Sigmoid colon (tissue), 7 donors: ENCODE measurements around the gene LFNG. TPM values are rescaled to one million over a fixed set of nuclear protein-coding genes. Genes with fewer than 3 reads are reported as not detected.

ENCODE experiments used
- DNase-seq: peaks from one replicate; pipeline ENCODE4 v3.0.0-alpha.2; 2019
- H3K27ac ChIP-seq, 4 donors: fragments of 200-600 bp; sonication (generic); one replicate each; pipeline ENCODE4 v1.5.1; 2016 to 2019; ENCODE audit warnings: mild to moderate bottlenecking in 1 of 4
- H3K27me3 ChIP-seq, 3 donors: fragments of 200-600 bp; sonication (generic); one replicate each; pipeline ENCODE4 v1.5.1; 2019; ENCODE audit warnings: mild to moderate bottlenecking in 1 of 3
- H3K36me3 ChIP-seq, 4 donors: fragments of 200-600 bp; sonication (generic); one replicate each; pipeline ENCODE4 v1.5.1; 2016 to 2019
- H3K4me1 ChIP-seq, 4 donors: fragments of 200-600 bp; sonication (generic); one replicate each; pipeline ENCODE4 v1.5.1; 2017 to 2019
- H3K4me3 ChIP-seq, 4 donors: fragments of 200-600 bp; sonication (generic); one replicate each; pipeline ENCODE4 v1.5.1; 2017 to 2019; ENCODE audit warnings: mild to moderate bottlenecking in 2 of 4, moderate library complexity in 1 of 4
- H3K9me3 ChIP-seq, 4 donors: fragments of 200-600 bp in 3 of 4; sonication (generic) in 3 of 4; one replicate each; pipeline versions ENCODE4 v1.5.1 to v1.6.1; 2013 to 2019
- CTCF ChIP-seq, 4 experiments: fragments of 450-650 bp in 3 of 4; fragments of 200-600 bp in 1 of 4; IDR thresholded peaks; one replicate each; pipeline ENCODE4 v1.5.1; 2016 to 2019; ENCODE audit warnings: antibody characterized with exemption in 4 of 4, mild to moderate bottlenecking in 3 of 4, moderate library complexity in 2 of 4
- EP300 ChIP-seq, 4 donors: sonication (generic); formaldehyde crosslinking; IDR thresholded peaks; one replicate each; pipeline ENCODE4 v1.6.1; 2017; ENCODE audit warnings: antibody characterized with exemption in 4 of 4
- POLR2A ChIP-seq, 2 donors: fragments of 450-650 bp; IDR thresholded peaks; one replicate each; pipeline ENCODE4 v1.6.1; 2016; ENCODE audit warnings: antibody characterized with exemption in 2 of 2, mild to moderate bottlenecking in 2 of 2, moderate library complexity in 2 of 2
- POLR2AphosphoS5 ChIP-seq, 4 donors: sonication (generic); formaldehyde crosslinking; IDR thresholded peaks; one replicate each; pipeline ENCODE4 v1.6.1; 2017; ENCODE audit warnings: antibody characterized with exemption in 4 of 4
- WGBS, 2 donors: extraction: QIAGEN DNeasy Blood & Tissue Kit; methylation state at CpG; one replicate each; pipeline ENCODE4 v1.1.7; 2013; 5-methylcytosine and 5-hydroxymethylcytosine counted together
- intact Hi-C: fragments of 100-400 bp; cut with DNase I; formaldehyde crosslinking; loops from one replicate; pipeline ENCODE4 v1.15.1; 2023
- polyA plus RNA-seq, 3 donors: library from polyadenylated mRNA; stranded (reverse); fragments of 200-250 nt; gene quantifications; one replicate each; pipeline ENCODE4 v1.2.3, GENCODE V29; 2013
- total RNA-seq, 4 donors: library from RNA; depleted of rRNA; stranded (reverse); fragments of >200 nt; gene quantifications; one replicate each; pipeline ENCODE4 v1.1.0, GENCODE V29; 2016
- donor health status: healthy with polysubstance abuse.
- donor health status: Bipolar disorder and iron deficiency.
- donor health status: healthy.

LFNG gene
- total and polyA plus RNA-seq, 7 donors: 1.8 to 34.5 (median 5.8) TPM

DNA sequence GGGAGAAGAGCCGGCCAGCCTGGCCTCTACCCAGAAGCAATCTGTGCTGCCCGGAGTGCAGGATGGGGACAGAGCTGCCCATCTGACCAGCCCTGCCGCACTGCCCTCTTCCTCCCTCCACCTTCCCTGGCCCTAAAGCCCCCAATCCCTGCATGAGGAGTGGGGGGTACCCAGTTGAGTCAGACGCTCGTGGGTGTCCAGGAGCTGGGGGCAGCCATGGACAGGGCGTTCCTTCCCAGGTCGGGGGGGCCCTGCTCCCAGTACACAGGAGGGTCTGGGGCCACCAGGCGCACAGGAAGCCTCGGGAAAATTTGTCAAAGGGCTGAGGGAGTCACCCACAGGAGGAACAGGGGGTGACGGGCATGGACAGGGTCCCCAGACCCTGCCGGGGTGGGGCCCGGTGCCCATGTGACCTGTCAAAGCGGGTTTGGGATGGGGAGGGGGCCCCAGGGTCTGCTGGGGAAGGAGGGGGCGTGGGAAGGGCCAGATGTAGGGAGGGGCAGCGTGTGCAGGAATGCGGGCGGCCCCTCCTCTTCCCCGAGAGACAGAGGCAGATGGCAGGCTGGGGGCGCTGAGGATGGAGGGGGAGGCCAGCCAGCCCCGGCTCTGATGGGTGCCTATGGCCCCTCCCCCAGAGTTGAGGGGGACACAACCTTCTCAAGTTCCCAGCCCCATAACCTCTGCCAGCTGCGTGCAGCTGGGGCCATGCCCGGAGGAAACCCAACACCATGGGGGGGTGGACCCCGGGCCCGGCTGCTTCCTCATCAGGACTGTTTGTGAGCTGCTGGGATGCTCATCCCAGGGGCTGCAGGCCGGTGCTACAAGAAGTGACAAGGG, 21.9 kb upstream of the LFNG start:
- no peaks in the 10 kb centered on the region for H3K36me3 ChIP-seq
- peaks cover 0 to 62% (median 32%) of the 10 kb centered on the region in 3 donors for H3K27me3 ChIP-seq
- H3K9me3 ChIP-seq: no peaks in the 10 kb centered on the region
- WGBS, 2 donors: 42 to 51% methylated on average over 25 of the region's 25 CpGs
- no peak for DNase-seq
- intact Hi-C loops: no loop called here
- no peak for TF ChIP-seq EP300 (IDR thresholded peaks at IDR 0.05)
- TF ChIP-seq POLR2A (IDR thresholded peaks at IDR 0.05): no peak
- no peak for TF ChIP-seq POLR2AphosphoS5 (IDR thresholded peaks at IDR 0.05)
- TF ChIP-seq CTCF (IDR thresholded peaks at IDR 0.05): no peak
- no peaks in the 10 kb centered on the region for H3K4me1 ChIP-seq
- no peak overlapping the region for H3K4me3 ChIP-seq
- H3K27ac ChIP-seq: no peak overlapping the region

DNA sequence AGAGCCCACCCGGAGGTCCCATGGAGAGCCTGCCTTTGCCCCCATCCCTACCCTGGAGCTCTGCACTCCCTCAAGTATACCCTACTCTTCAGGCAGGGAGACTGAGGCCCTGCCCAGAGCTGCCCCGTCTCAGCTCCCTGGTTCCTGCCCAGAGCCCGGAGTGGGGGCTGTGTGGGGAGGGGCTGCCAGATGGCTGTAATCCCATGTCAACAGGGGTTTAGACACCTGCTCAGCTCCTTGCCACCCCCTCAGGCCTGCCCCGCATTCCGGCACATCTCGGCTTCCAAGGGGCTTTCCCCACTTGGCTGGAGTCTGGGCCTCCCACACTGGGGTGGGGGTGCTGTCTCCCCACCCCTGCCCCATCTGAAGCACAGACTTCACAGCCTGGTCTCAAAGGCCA, 20.9 kb upstream of the LFNG start:
- Histone ChIP-seq H3K4me3 (no peak overlapping the region), H3K4me1 (no peaks in the 10 kb centered on the region), H3K27me3 (peaks cover 0 to 54% (median 32%) of the 10 kb centered on the region in 3 donors), H3K36me3 (no peaks in the 10 kb centered on the region), H3K27ac (no peak overlapping the region), H3K9me3 (no peaks in the 10 kb centered on the region)
- no peak for DNase-seq
- WGBS, 2 donors: 79 to 82% methylated on average over 6 of the region's 6 CpGs
- TF ChIP-seq EP300 (IDR thresholded peaks at IDR 0.05) (no peak), POLR2AphosphoS5 (IDR thresholded peaks at IDR 0.05) (no peak), CTCF (IDR thresholded peaks at IDR 0.05) (no peak), POLR2A (IDR thresholded peaks at IDR 0.05) (no peak)
- intact Hi-C loops: no loop called here

- no peak for DNase-seq
- no peak overlapping the region for H3K4me3 ChIP-seq
- no peaks in the 10 kb centered on the region for H3K36me3 ChIP-seq
- peaks cover 0 to 49% (median 30%) of the 10 kb centered on the region in 3 donors for H3K27me3 ChIP-seq
- no peak overlapping the region for H3K27ac ChIP-seq
- no peaks in the 10 kb centered on the region for H3K4me1 ChIP-seq
- no peaks in the 10 kb centered on the region for H3K9me3 ChIP-seq
- 87 to 89% methylated on average over 7 of the region's 7 CpGs for WGBS, 2 donors
- intact Hi-C loops: no loop called here
- no peak for TF ChIP-seq POLR2AphosphoS5 (IDR thresholded peaks at IDR 0.05)
- no peak for TF ChIP-seq EP300 (IDR thresholded peaks at IDR 0.05)
- no peak for TF ChIP-seq CTCF (IDR thresholded peaks at IDR 0.05)
- no peak for TF ChIP-seq POLR2A (IDR thresholded peaks at IDR 0.05)
These were observed 20.4 kb upstream of the LFNG start for GRCh38 chr7:2499181-2499580.

- no peak for DNase-seq
- no peak overlapping the region for H3K27ac ChIP-seq
- TF ChIP-seq POLR2AphosphoS5 (IDR thresholded peaks at IDR 0.05) (no peak), EP300 (IDR thresholded peaks at IDR 0.05) (no peak), POLR2A (IDR thresholded peaks at IDR 0.05) (no peak), CTCF (IDR thresholded peaks at IDR 0.05) (no peak)
- H3K36me3 ChIP-seq: no peaks in the 10 kb centered on the region
- no peaks in the 10 kb centered on the region for H3K9me3 ChIP-seq
- no peak overlapping the region for H3K4me3 ChIP-seq
- 88 to 90% methylated on average over 27 of the region's 27 CpGs for WGBS, 2 donors
- H3K4me1 ChIP-seq: no peaks in the 10 kb centered on the region
- intact Hi-C loops: no loop called here
- H3K27me3 ChIP-seq: peaks cover 0 to 42% (median 24%) of the 10 kb centered on the region in 3 donors
These were observed 19.7 kb upstream of the LFNG start for GRCh38 chr7:2499719-2500430.
